Activated CD4-positive, alpha-beta T cell treated with anti-CD3 and anti-CD28 coated beads, Interleukin-10, Interleukin-2, amounts not matched to agents 100 ng/mL and 50 ng/mL, durations not matched to agents 16 hours and 8 hours (primary cell): ENCODE measurements around the gene SMIM10L1.

Source experiments
- DNase-seq: peaks from one replicate; pipeline ENCODE4 v3.0.0-alpha.2; 2020

Gene SMIM10L1

GRCh38 chr12:11171145-11171968 is at the start of gene SMIM10L1:
SMIM10L1 (plus strand) TSS chr12:11171194; CDS start chr12:11171357, 163 bp downstream.
- DNase-seq, result peak; percentile 95

- no peak for DNase-seq
Observed at GRCh38 chr12:11130382-11130781, 40.6 kb upstream of the SMIM10L1 start.

DNA sequence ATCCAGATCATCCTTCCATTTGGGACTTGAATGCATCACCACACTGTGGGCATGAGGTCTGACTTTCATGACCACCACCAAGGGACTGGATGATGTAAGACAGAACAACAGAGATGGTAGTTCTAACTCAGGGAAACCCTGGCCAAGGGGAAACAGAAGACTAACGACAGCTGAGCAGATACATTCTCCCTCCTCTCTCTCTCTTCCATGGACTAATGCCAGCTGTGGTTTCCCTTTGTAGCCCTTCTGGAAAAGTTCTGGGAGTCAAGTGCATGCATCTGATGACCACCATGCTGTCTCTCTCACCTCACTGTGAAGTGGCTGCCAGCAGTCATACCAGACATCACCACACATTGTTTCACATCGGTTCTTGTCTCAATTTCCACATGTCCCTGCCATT is 40.0 kb upstream of the SMIM10L1 start:
- DNase-seq, result no peak

- DNase-seq, result no peak
Observed at GRCh38 chr12:11133162-11133561, 37.8 kb upstream of the SMIM10L1 start.

GRCh38 chr12:11133816-11134215 is 37.2 kb upstream of the SMIM10L1 start:
- DNase-seq, result no peak

DNA sequence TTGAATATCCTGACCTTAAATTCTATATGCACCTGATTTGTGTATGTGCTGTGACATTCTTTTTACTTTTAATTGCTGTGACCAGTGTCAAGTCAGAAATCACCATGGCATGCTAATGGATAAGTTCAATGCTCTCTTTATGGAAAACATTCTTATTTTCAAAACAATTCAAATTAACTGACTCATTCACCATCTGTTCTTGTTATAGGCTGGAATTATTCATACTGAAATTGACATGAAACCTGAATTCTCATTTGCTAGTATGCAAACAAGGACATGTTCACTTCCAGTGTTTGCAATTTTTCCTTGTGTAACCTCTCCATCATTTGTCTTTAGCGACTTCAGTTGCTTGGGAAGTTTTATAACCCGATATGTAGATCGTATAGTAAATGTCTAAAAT is 36.7 kb upstream of the SMIM10L1 start, which contains the start of gene TAS2R30:
TAS2R30 (minus strand) TSS at position 340 of the 400 bp plus-strand sequence. CDS start 400 bp downstream, outside the sequence.
- no peak for DNase-seq

- peak; percentile 23 for DNase-seq
Observed at GRCh38 chr12:11136075-11136474, 34.9 kb upstream of the SMIM10L1 start.

GRCh38 chr12:11143352-11143751 is 27.6 kb upstream of the SMIM10L1 start:
- no peak for DNase-seq

DNA sequence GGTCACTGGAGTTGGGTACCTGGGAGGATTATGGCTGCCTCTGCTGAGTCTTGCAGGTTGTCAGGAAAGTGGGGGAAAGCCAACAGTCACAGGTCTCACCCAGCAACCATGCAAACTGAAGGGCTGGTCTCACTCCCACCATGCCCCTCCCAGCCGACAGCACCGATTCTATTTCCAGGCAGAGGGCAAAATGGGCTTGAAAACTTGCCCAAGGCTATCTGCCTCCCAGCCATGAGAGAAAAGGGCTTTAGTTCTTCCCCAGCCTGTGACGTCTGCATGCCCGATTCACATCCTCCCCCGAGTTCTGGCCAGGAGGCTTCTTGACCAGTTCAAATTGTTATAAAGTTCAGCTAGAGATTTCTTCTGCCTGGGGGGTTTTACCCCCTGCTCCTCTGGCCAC is 26.7 kb upstream of the SMIM10L1 start:
- DNase-seq, result no peak

DNA sequence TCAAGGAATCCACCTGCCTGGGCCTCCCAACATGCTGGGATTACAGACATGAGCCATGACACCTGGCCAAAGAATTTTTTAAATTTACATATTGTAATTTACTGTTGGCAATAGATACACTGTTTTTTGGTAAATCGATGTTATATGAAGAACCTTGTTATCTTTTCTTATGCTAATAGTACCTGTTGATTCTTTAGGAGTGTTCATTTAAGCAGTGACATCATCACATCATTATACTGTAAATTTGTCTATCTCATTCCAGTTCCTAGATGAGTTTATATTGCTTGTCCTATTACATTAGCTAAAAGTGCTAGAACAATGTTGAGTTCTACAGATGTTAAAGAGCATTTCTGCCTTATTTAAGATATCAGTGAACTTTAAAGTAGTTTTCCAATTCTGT is 23.6 kb upstream of the SMIM10L1 start:
- no peak for DNase-seq

DNA sequence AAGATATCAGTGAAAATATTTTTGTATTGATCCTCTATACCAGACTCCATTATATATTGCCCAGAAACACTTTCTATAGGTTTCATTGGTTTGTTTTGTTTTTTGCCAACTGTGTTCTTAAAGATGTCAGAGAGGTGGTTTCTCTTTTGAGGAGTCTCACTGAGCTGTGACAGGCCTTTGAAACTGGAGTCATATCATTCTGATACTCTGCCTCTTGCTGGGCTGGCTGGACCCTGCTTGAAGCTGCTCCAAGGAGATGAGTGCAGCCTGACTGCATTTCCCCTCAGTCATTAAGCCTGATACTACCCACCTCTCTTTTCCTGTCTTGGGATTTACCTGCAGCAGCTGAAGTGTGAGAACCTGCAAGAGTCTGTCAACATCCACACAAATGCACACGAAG is 20.2 kb upstream of the SMIM10L1 start:
- DNase-seq, result no peak

DNA sequence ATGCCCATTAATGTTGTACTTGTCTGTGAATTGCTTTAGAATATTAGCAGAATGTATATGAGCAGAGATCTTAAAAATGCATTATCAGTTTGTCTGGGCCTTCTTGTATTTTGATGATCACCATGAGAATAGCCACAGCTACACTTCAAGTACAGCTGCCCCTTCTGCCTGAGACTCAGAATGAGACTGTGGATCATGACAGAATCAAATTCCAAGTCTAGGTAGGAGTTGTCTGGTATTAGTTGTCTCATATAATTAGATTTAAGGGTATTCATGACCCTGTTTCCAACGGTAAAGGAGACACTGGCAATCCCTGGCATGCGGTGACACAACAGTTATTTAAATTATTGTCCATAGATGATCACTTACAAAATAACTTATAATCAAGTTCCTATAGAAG is 18.3 kb upstream of the SMIM10L1 start:
- DNase-seq, result no peak

DNA sequence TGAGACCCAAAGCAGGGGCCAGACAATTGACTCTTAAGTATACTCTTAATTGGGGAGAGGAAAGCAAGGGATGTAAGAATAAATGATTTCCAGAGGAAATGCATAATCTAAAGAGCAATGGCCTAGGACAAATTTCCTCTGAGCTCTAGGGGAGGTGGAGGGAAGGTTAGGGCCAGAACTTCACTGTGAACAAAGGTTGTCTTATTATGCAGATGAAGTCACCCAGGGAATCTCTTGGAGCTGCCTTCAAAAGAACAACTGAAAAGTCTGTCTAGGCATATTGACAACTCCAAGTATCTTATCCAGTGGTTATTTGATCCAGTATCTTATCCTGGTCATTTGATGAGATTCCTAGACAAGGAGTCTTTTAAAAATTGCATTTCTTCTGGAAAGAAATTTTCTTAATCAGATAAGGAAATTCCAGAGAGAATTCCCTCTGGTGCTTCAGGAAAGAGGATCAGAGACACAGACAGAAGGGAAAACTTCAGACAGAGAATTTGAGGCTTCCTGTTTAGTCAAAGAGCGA is 16.5 kb upstream of the SMIM10L1 start:
- DNase-seq, result no peak

- DNase-seq, result no peak
Observed at GRCh38 chr12:11158885-11159444, 12.0 kb upstream of the SMIM10L1 start.

- peak; percentile 5 for DNase-seq
Observed at GRCh38 chr12:11162502-11162901, 8.5 kb upstream of the SMIM10L1 start.

GRCh38 chr12:11164384-11164783 is 6.6 kb upstream of the SMIM10L1 start:
- DNase-seq, result no peak

GRCh38 chr12:11166300-11166699 is 4.7 kb upstream of the SMIM10L1 start:
- no peak for DNase-seq

GRCh38 chr12:11170810-11171144 is 217 bp upstream of the SMIM10L1 start:
- DNase-seq, result no peak

DNA sequence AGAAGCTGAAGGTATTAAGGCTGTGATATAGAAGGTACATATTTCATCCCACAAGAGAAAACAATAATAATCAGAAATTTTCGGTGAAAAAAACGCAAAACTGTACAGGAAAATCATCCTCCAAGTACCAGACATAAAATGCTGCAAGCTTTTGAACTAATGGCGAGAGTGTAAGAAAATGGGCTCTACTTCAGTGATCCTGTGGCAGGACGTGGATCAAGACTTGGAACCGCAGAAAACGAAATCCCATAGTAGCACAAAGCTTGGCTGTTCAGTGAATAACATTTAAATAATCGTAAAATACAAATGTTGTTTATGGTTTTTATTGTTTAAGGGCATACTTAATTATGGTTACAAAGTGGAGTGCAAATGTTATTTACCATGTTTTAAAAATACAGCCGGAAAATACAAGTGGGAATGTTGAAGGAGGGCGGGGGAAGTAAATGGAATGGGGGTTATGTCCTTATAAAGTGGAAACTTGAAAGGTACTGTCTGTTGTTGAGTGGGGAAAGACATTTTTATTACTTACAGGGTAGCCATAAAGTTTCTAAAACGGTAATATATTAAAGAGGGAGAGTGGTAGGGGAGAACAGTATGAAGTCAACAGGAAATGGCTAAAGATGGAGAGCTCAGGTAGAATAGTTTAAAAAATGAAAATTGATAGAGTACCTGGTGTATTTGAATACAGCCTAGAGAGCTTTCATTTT is 1.1 kb downstream of the SMIM10L1 start:
- no peak for DNase-seq

GRCh38 chr12:11174022-11174421 is 3.0 kb downstream of the SMIM10L1 start:
- DNase-seq, result no peak

GRCh38 chr12:11178250-11178649 is 7.3 kb downstream of the SMIM10L1 start:
- no peak for DNase-seq

GRCh38 chr12:11182529-11182928 is 11.5 kb downstream of the SMIM10L1 start:
- no peak for DNase-seq

- no peak for DNase-seq
Observed at GRCh38 chr12:11183011-11183410, 12.0 kb downstream of the SMIM10L1 start.

GRCh38 chr12:11186837-11187236 is 15.8 kb downstream of the SMIM10L1 start, which contains the start of gene TAS2R42:
TAS2R42 (minus strand) TSS chr12:11186937; CDS start chr12:11186937, 0 bp downstream.
- no peak for DNase-seq
